Astrocyte of the cerebellum (primary cell): ENCODE data around the gene ATP9B.

Experiments
- DNase-seq: peaks from one replicate; pipeline ENCODE4 v3.0.0-alpha.2; 2011; ENCODE audit warnings: low read depth
- H3K4me3 ChIP-seq: 2 replicates; pipeline ENCODE4 v1.5.1; 2011; ENCODE audit warnings: mild to moderate bottlenecking, low read depth, low read length, moderate library complexity
- in situ Hi-C: cut with HindIII; loops from 2 replicates; pipeline ENCODE4 v1.10.0; 2017; ENCODE audit warnings: low sequenced_read_pairs
- TF ChIP-seq, protein P1 (sequence below): IDR thresholded peaks from 2 replicates; pipeline ENCODE4 v1.5.1; 2012; ENCODE audit warnings: low read length, low read depth, moderate library complexity, mild to moderate bottlenecking; ENCODE audit errors: missing control alignments

Gene ATP9B, protein sequence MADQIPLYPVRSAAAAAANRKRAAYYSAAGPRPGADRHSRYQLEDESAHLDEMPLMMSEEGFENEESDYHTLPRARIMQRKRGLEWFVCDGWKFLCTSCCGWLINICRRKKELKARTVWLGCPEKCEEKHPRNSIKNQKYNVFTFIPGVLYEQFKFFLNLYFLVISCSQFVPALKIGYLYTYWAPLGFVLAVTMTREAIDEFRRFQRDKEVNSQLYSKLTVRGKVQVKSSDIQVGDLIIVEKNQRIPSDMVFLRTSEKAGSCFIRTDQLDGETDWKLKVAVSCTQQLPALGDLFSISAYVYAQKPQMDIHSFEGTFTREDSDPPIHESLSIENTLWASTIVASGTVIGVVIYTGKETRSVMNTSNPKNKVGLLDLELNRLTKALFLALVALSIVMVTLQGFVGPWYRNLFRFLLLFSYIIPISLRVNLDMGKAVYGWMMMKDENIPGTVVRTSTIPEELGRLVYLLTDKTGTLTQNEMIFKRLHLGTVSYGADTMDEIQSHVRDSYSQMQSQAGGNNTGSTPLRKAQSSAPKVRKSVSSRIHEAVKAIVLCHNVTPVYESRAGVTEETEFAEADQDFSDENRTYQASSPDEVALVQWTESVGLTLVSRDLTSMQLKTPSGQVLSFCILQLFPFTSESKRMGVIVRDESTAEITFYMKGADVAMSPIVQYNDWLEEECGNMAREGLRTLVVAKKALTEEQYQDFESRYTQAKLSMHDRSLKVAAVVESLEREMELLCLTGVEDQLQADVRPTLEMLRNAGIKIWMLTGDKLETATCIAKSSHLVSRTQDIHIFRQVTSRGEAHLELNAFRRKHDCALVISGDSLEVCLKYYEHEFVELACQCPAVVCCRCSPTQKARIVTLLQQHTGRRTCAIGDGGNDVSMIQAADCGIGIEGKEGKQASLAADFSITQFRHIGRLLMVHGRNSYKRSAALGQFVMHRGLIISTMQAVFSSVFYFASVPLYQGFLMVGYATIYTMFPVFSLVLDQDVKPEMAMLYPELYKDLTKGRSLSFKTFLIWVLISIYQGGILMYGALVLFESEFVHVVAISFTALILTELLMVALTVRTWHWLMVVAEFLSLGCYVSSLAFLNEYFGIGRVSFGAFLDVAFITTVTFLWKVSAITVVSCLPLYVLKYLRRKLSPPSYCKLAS

GRCh38 chr18:79068937-79069716 is at the start of gene ATP9B:
Gene ATP9B, plus strand, starts transcription at chr18:79069394. Its CDS starts 17 bp downstream, at chr18:79069411.
- TF ChIP-seq, protein P1, sequence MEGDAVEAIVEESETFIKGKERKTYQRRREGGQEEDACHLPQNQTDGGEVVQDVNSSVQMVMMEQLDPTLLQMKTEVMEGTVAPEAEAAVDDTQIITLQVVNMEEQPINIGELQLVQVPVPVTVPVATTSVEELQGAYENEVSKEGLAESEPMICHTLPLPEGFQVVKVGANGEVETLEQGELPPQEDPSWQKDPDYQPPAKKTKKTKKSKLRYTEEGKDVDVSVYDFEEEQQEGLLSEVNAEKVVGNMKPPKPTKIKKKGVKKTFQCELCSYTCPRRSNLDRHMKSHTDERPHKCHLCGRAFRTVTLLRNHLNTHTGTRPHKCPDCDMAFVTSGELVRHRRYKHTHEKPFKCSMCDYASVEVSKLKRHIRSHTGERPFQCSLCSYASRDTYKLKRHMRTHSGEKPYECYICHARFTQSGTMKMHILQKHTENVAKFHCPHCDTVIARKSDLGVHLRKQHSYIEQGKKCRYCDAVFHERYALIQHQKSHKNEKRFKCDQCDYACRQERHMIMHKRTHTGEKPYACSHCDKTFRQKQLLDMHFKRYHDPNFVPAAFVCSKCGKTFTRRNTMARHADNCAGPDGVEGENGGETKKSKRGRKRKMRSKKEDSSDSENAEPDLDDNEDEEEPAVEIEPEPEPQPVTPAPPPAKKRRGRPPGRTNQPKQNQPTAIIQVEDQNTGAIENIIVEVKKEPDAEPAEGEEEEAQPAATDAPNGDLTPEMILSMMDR, result no peak
- peak within 1 kb of the TSS; percentile 91 for H3K4me3 ChIP-seq
- in situ Hi-C loops, result no loop called here
- DNase-seq, result peak; percentile 93

DNA sequence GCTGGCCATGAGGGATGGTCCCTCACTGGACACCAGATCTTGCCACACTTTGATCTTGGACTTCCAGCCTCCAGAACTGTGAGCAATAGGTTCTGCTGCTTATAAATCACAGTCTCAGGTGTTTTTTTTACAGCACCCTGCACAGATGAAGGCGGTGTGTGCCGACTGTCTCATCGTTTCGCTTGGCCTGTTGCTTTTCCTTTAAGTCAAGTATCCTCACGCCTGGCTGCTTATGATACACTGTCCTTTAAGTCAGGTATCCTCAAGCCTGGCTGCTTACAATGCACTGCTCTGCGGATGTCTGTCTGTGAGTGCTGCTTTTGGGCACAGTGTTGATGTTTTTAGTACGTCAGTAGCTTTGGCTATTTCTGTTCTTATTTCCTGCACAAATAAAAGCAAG is 49.3 kb upstream of the ATP9B start:
- H3K4me3 ChIP-seq, result no peak overlapping the region
- TF ChIP-seq, protein P1, result no peak
- in situ Hi-C loops, result no loop called here
- no peak for DNase-seq

DNA sequence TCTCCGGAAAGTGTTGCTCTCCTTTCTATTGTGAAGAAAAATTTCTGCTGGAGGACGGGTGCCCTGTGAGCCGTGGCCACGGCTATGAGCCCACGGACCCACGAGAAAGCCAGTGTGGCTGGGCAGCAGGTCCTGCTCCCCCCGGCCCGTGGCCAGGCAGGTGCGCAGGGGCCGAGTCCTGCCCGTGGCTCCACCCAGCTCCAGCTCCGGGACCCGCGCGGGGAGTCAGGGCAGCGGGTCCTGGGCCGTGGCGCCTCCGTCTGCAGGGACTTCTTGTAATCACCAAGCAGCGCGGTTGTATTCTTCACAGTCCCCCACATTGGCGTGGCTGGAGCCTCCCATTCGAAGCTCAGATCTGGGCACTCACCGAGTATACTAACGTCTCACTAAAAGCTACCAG is 46.6 kb upstream of the ATP9B start:
- no peak overlapping the region for H3K4me3 ChIP-seq
- TF ChIP-seq, protein P1, result no peak
- in situ Hi-C loops, result no loop called here
- no peak for DNase-seq

DNA sequence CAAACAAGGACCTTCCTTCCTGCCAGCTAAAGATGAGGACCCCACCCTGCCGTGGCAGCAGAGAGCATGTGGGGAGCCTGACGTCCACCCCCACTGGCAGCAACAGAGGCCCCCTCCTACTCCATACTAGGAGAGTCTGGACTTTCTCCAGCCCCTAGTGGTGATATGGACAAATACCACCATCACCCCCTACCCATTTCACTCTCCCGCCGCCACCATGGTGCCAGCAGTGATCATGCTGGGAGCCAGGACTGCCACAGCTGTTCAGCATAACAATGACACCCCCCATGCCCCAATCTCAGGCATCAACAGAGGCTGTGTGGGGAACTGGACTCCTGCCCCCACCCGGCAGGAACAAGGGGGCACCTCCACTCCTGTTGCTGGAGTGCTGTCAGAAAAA is 42.7 kb upstream of the ATP9B start:
- no peak overlapping the region for H3K4me3 ChIP-seq
- no peak for DNase-seq
- in situ Hi-C loops, result no loop called here
- TF ChIP-seq, protein P1, result no peak

GRCh38 chr18:79030680-79031079 is 38.5 kb upstream of the ATP9B start:
- DNase-seq, result no peak
- in situ Hi-C loops, result no loop called here
- TF ChIP-seq, protein P1, result no peak
- H3K4me3 ChIP-seq, result no peak overlapping the region

DNA sequence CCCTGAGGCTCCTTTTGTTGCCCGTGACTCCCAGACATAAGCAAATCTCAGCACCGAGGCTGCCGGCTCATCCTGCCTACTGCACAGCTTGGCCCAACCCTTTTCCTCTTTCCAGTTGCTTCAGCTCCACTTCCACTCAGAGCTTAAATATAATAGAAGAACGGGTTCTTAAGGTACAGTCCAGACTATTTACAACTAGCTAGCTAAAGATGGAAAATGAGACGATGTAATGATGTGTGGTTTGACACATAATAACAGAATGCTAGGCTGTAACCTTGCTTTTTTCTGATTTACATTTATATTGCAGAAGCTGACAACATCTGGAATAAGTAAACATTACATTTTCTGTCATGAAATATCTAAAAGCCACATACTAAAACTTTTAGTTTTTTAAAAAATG is 26.9 kb upstream of the ATP9B start:
- in situ Hi-C loops, result no loop called here
- no peak for DNase-seq
- TF ChIP-seq, protein P1, result no peak
- H3K4me3 ChIP-seq, result no peak overlapping the region
